GM21825 (cell line): ENCODE data around the gene HPCAL1.

ENCODE experiments used
- ATAC-seq: cut with Tn5 transposase; IDR thresholded peaks from one replicate; pipeline ENCODE4 v1.9.1; 2021; ENCODE audit warnings: mild to moderate bottlenecking, moderate library complexity; ENCODE audit not compliant: unreplicated experiment

HPCAL1 gene

DNA sequence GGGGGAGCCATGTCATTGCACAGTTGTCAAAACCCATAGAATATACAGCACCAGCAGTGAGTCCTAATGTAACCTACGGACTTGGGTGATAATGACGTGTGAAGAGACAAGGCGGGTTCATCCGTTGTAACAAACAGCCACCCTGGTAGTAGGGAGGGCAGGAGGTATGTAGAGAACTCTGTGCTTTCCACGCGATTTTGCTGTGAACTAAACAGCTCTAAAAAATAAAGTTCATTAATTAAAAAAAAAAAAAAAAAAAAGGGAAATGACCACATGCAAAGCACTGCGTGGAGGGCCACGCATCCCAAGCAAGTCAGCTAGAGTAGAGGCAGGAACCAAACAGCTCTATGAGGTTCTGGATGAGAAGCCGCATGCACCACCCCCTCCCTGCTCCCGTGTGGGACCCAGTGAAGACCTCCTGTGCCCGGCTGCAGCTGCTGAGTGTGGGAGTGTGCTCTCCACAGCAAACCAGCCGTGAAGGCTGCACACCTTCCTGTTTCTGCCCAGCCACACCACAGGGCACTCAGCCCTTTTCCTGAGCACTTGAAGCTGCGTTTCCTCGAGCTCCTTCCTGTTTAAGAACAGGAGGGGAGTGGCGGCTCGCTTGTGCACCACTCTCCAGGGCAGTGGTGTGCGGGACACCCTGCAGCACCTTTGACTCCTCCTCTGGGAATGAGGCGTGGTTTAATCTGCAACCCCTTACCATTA is 79.8 kb downstream of the HPCAL1 start:
- ATAC-seq, result peak; percentile 69

DNA sequence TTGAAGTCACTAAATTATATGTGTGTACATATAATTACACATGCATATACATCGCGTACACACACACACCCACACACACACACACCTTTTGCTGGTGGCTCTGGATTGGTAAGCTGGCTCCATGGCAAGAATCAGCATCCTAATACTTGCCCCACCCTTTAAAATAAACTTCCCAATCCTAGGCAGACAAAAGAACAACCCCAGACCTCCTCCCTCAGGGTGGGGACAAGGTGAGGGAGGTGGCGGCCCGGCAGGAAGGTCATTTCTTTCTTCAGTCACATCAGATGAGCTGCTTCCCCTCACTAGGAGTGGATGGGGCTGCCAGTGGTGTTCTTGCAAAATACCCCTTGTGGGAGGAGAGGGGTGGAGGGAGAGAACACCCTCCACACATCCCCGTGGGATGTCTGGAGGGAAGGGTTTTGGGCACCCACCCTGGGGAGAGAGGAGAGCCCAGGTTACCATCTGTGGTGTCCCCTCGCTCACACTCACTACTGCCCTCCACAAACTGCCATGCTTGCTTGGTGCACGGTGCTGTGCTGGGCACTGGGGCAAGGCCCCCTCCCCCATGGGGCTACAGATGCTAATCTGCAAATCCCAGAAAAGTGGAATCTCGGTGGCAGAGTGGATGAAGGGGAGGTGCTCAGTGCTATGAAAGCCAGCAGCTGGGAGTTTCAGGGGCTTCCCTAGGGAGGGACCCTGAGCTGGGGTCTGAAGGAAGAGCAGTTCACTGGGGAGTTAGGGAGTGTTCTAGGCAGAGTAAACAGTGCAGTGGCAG is 81.4 kb downstream of the HPCAL1 start:
- ATAC-seq, result no peak

DNA sequence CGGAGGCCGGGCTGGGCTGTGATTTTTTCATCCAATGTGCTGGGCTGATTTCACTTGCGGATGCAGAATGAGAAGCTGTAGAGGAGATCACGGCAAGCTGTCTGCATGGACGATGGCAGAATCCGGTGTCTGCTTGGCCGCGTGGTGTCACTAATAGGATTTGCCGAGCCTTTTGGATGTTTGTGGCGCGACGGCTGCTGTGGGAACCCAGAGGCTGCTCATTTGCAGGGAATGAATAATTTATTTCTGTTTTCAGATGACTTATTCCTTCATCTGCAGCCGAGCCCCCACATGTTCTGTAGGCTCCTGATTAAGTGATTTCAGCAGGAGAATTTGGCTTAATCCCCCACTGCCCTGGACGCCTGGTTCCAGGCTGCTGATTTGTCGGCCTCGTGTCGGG is 82.8 kb downstream of the HPCAL1 start:
- no peak for ATAC-seq

DNA sequence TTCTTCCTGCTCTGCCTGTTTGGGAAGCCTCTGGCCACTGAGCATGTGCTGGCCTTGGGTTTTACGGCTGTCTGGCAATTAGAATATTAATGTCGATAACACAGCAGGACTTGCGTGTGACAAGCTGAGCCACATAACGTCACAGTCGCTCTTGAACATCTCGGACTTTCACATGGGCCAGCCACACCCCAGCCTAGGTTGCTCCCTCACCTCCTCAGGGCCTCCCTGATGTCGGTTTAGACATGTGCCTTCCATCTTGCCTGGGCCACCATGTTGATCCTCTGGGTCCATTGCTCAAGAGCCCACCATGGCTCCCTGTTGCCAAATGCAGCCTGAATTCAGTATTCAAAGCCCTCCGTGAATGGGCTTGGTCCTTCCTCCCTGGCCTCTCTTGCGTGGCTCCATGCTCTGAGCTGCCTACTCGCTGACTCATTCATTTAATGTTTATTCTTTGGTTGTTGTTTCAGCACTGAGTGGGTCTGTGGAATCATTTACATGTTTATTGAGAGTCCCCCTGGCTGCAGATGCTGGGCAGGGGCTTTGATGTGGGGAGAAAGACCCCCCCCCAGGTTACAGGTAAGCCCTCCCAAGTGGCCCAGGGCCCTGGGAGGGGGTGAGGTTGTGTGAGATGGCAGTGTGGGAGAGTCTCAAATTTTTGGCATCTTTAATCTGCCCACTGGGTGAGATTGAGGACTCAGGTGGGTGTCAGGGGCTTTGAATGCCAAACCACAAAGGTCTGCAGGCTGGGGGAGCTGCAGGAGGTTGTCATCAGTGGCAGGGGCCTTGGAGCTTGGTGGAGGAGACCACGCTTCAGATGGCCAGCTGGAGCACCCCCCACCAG is 83.4 kb downstream of the HPCAL1 start:
- ATAC-seq, result no peak

DNA sequence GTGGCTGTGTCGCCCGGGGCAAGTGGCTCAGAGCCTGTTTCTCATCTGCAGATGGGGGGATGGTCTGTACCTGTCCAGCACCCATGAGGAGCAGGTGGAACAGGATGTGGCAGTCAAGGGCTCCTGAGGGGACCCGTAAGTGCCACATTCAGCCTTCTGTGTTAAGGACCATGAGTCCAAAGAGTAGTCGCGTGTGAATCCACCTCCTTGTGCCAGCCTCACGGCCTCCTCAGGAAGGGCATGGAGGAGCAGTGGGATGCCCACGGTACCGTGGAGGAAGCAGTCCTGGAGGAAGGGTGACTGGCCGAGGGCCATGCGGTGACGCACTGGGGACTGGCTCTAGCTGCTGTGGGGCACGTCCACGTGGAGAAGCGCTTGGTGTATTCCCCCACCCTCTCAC is 84.3 kb downstream of the HPCAL1 start:
- no peak for ATAC-seq

DNA sequence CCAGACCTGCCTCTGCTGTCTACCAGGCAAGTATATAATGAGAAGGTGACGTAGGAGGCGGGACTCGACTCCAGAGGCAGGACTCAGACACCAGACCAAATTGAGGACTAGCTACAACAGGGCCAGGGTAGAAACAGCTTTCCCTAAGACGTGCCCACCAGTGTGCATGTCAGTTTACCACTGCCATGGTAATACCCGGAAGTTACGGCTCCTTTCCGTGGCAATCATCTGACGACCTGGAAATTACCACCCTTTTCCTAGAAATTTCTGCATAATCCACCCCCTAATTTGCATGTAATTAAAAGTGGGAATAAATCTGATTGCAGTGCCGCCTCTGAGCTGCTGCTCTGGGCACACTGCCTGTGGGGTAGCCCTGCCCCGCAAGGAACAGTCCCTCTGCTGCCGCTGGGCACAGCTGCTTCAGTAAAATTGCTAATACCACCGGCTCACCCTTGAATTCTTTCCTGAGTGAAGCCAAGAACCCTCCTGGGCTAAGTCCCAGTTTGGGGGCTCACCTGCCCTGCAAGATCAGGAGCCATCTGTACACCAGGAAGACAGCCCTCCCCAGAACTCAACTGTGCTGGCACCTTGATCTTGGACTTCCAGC is 86.4 kb downstream of the HPCAL1 start:
- no peak for ATAC-seq

DNA sequence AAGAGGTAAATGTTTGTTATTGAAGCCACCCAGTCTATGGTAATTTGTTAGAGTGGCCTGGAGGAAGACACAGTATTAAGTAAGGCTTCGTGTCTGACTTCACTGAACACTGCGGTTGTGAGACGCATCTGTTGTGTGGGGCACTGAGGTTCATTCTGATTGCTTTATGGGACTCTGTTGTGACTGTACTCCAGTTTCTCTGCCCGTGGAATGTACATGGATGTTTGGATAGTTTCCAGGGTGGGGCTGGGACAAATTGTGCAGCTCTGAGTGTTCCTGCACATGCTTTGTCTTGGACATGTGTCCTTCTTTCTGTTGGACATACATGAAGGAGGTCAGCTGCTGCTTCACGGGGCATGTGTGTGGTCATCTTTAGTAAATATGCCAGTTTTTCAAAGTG is 86.9 kb downstream of the HPCAL1 start:
- ATAC-seq, result no peak

DNA sequence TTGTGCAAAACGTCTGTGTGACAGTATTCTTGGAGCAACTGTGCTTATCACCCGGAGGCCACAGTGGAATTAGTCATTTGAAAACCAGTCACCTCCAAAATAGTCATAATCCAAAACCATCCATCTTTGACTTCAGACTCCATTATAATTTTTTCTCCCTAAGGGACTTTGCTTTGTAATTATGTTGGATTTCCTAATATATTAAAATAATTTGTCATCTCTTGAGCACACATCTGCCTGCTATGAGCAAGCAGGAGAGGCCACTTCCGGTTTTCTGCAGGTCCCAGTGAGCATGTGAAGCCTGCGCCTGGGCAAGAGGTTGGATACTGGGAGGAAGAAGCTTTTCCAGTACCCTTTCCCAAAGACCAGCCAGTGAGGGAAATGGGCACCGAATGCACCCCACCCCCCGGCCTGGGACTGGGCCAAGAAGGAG is 87.7 kb downstream of the HPCAL1 start:
- ATAC-seq, result no peak

DNA sequence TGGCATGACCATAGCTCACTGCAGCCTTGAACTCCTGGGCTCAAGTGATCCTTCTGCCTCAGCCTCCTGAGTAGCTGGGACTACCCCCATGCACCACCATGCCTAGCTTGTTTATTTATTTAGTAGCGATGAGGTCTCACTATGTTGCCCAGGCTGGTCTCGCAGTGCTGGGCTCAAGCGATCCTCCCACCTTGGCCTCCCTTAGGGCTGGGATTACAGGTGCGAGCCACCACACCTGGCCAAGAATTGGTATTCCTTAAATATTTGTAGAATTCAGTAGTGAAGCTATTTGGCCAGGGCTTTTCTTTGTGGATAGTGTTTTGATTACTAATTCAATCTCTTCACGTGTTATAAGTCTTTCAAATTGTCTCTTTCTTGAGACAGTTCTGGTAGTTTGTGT is 89.4 kb downstream of the HPCAL1 start:
- no peak for ATAC-seq

DNA sequence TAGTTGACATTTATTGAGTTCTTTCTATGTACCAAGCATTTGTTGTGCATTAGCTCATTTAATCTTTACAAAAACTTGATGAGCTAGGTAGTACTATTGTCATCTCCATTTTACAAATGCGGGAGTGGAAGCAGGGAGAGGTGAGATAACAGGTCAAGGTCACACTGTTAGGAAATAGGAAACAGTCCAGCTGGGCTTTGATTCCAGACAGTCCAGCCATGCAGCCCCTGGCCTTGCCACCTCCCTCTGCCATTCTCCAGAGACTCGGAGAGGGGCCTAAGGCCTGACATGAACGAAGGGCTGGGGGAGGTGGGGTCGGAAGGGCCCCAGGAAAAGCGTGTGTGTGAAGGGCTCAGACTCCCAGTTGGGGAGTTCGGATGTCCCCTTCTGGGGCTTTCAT is 89.8 kb downstream of the HPCAL1 start:
- ATAC-seq, result no peak

DNA sequence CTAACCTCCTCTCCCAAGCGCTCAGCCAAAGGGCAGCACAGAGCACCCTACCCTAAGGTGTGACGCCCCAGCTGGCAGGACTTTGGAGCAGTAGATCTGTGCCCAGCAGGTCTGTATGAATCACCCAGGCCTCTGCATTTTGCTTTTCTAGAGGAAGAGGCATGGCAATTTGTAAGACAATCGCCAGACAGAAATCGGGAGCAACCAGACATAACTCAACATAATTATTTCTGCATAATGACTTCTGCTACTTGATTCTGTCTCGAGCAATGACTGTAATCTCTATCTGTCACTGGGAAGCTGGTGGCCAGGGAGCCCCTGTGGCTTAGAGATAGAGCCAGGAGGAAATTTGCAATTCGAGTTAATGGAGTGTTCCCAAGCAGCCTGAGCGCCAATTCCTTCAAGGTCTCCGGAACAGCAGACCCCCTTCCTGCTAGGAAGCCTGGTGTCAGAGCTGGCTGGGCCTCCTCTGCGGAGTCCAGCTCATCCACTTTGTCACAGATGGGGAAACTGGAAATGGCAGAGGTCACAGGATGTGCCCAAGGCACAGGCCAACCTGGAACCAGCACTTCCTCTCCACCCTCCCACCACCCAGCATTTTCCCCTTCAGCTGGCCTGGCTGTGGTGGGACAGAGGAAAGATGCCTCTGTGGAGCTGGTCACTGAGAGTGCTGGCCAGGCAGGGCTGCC is 90.4 kb downstream of the HPCAL1 start:
- no peak for ATAC-seq

DNA sequence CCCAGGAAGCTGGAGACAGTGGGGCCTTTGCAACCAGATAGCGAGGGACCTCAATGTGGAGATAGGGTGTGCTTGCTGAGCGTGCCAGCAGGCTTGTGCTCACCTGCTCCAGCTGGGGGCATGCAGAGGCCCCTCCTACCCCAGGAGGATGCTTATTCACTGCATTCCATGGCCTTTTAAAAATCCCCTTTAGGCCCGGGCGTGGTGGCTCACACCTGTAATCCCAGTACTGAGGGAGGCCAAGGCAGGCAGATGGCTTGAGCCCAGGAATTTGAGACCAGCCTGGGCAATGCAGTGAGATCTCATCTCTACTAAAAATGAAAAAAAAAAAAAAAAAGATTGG is 90.9 kb downstream of the HPCAL1 start:
- ATAC-seq, result no peak

DNA sequence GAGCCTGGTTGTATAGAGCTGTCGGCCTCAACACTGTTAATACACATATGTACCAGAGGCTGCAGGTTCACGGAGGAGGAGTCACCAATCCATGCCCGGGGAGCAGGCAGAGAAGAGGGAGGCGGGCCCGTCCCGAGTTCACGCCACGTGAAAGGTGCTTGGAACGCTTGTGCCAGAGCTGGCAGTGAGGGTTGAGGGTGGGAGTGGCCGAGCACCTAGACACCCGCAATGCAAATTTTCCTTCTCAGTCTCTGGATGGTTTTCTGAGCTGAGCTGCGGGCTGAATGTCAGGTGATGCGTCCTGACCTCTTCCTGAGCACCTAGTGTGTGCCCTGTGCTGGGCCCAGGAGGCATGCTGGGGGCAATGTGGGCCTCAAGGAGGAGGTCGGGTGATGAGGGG is 93.2 kb downstream of the HPCAL1 start:
- ATAC-seq, result no peak

DNA sequence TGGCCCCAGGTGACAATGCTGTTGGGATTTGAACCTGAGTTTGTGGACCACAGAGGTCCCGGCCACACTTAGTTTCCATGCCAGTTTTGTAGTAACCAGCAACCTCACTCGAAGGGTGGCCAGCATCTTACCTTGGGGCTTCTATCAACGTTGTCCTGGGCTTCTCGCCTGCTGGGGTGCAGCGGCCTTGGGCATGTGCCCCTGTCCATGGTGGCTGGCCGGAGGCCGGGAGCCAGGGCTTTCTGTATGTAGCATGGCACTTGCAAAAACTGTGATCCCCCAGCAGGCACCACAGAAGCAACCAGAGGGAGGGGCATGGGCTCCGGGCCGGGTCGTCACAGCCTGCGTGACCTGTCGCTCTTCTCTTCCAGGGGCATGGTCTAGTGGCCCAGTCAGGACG is 93.8 kb downstream of the HPCAL1 start:
- ATAC-seq, result no peak

DNA sequence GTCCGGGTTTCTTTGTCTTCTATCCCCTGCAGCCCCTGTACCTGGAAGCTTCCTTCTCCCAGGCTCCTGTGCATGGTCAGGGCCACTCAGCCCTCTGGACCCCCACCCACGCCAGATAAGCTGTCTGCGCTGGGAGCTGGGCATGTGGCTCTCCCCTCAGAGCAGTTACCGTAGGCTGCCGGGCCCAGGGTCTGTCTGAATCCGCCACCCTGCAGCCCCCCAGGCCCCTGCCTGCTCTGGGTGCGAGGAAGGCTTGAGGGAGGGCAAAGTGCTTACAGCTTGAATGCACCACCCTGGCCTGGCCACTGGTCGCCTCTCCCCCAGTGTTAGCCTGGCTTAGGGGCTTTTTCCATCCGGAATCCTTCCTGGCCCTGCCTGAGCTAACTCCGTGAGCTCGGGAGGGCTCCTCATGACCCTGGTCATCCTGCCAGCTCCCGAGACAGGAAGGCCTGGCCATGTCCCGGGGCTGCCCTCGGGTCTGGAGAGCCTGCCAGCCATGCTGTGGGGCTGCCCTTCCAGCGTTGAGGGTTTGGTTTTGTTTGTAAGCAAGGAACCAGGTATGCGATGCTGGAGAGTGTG is 94.7 kb downstream of the HPCAL1 start:
- ATAC-seq, result no peak

DNA sequence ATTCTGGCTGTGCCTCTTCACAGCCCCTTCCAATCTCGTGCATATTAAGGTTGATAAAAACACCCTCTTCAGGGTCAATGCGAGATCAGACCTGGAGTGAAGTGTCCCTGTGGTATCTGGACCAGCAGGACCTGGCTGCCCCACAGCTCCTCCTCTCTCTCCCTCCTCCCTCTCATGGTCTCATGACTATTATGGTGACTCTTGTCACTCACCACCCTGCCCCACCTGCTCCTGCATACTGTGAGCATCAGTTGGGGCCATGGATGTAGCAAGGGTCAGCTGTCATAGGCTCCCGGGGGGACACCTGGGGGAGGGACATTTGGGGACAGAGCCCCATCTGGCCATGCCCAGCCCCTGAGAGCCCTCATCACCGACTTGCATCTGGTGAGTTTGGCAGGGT is 95.2 kb downstream of the HPCAL1 start:
- ATAC-seq, result no peak

DNA sequence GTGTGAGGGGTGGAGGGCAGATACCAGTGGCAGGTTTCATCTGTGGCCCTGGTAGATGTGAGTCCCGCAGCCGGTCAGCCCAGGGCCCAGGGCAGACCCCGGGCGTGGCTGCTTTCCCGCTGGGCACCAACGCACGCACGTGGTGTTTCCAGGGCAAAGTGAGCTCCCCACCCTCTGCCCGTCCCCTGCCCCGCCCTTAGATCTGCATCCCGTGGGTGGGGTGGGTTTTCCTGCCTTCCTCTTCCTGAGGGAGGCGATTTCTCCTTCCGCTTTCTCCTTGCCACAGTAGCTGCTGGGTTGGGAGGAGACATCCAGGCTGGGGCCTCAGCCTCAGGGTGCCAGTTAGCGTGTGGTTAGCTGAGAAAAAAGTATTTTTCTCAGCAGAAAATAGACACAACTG is 95.8 kb downstream of the HPCAL1 start:
- ATAC-seq, result no peak

DNA sequence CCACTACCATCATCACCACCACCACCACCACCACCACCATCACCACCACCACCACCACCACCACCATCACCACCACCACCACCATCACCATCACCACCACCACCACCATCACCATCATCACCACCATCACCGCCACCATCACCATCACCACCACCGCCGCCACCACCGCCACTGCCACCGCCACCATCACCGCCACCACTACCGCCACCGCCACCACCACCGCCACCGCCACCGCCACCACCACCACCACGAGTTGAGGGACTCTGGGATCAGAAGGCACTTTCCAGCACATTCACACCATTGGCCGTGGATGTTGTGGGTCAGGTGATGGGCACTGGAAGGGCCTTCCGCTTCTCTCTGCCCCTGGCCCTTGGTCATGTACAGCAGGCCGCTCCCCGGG is 96.7 kb downstream of the HPCAL1 start:
- ATAC-seq, result no peak

DNA sequence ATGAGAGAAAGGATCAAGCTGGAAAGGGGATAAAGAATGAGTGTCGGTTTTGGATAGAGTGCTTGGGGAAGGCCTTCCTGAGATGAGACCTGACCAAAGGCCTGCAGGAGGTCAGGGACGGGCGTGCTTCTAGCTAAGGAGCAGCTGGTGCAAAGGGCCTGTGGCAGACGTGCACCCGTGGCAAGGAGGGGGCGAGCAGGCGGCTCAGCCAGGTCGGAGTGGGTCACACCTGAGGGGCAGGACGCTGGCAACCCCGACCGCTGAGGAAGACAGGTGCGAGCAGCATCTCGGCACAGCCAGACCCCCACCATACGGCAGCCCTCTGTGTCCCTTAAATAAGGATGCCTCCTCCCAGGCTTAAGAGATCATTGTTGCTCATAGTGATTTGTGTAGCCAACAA is 97.3 kb downstream of the HPCAL1 start:
- ATAC-seq, result no peak

DNA sequence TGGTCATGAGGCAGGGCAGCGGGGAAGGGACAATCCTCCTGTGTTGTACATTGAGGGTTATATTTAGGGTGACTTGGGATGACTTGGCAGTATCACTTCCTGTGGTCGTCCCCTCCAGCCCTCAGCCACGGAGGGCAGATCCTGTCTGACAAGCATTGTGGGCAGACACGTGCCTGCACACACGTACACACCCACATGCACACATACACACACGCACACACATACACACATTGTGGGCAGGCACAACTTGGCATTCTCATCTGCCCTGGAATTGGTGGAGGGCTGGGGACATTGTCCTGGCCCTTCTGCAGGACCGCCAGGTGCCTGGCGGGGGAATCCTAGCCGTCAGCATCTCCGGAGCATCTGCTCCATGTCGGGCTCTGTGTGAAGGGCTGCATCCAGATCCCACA is 97.9 kb downstream of the HPCAL1 start:
- ATAC-seq, result no peak
